ENCODE data around the gene E2F8. TPM values are rescaled to one million over a fixed set of nuclear protein-coding genes. Genes with fewer than 3 reads are reported as not detected.

E2F8 gene
- total and polyA plus RNA-seq, 2 donors (not counting 1 experiment from before 2014, with no cell fraction given) = 0.22 to 0.24 TPM

- ChIA-PET CTCF (interaction anchor here (1.2 kb wide), 1 partner anchor 16 kb away, joined by 4 read pairs; no protein-coding TSS in a partner anchor), POLR2A (no interaction called here)
- DNase-seq (peak; percentile 6), ATAC-seq (ENCODE audit: low read depth) (no peak)
- Histone ChIP-seq H3K27me3 (replicated peaks in 1 of 4; ENCODE audit: control extremely low read depth in 1 of 4, control insufficient read depth in 3 of 4, insufficient read depth in 4 of 4, low read length in 3 of 4) (peaks cover 0 to 48% (median 29%) of the 10 kb centered on the region in 4 experiments), H3K9me3 (ENCODE audit: control extremely low read depth in 1 of 3, control insufficient read depth in 2 of 3, insufficient read depth in 1 of 3, low read length in 2 of 3) (peaks cover 0 to 7% (median 0%) of the 10 kb centered on the region in 3 donors), H3K79me2 (ENCODE audit: control insufficient read depth, insufficient read depth, low read length) (no peaks in the 10 kb centered on the region), H2AFZ (ENCODE audit: insufficient read depth, low read depth, low read length, poor library complexity, severe bottlenecking) (no peak overlapping the region), H4K20me1 (ENCODE audit: control insufficient read depth, insufficient read depth, low read length, poor library complexity, severe bottlenecking) (no peaks in the 10 kb centered on the region), H3K4me3 (ENCODE audit: control extremely low read depth in 1 of 5, extremely low read depth in 1 of 5, insufficient read depth in 1 of 5, low read depth in 2 of 5, low read length in 4 of 5) (no peak overlapping the region), H3K27ac (ENCODE audit: low read length in 2 of 2) (no peak overlapping the region), H3K4me1 (ENCODE audit: control insufficient read depth in 2 of 2, insufficient read depth in 2 of 2, low read length in 2 of 2) (peaks cover 20 to 22% of the 10 kb centered on the region in 2 donors), H3K9ac (ENCODE audit: low read length) (no peak overlapping the region), H3K36me3 (replicated peaks in 1 of 2; ENCODE audit: control extremely low read depth in 1 of 2, control insufficient read depth in 1 of 2, extremely low read depth in 1 of 2, insufficient read depth in 2 of 2, low read length in 1 of 2) (no peaks in the 10 kb centered on the region), H3K4me2 (replicated peaks; ENCODE audit: low read depth, low read length, poor library complexity, severe bottlenecking) (no peak overlapping the region)
- no peak overlapping the region for H3K4me3 Mint-ChIP-seq
- peaks cover 20% of the 10 kb centered on the region for H3K4me1 Mint-ChIP-seq
- peaks cover 40% of the 10 kb centered on the region for H3K27me3 Mint-ChIP-seq
- intact Hi-C loops (cut with micrococcal nuclease) = loop anchor here (5.0 kb wide), 2 partner anchors 546 to 1231 kb away; partner anchors contain the start of genes SERGEF and TMEM86A
- no peak overlapping the region for H3K27ac Mint-ChIP-seq
- no peaks in the 10 kb centered on the region for H3K9me3 Mint-ChIP-seq (ENCODE audit: insufficient read depth)
- TF ChIP-seq EZH2 (IDR thresholded peaks at IDR 0.05; ENCODE audit: borderline replicate concordance, insufficient read depth, low read depth, low read length, poor library complexity, severe bottlenecking) = no peak
These were observed 2.9 kb upstream of the E2F8 start for GRCh38 chr11:19243613-19244012.

GRCh38 chr11:19243143-19243542 is 2.4 kb upstream of the E2F8 start:
- Mint-ChIP-seq H3K27ac (no peak overlapping the region), H3K27me3 (peaks cover 40% of the 10 kb centered on the region), H3K4me1 (peaks cover 20% of the 10 kb centered on the region), H3K9me3 (ENCODE audit: insufficient read depth) (no peaks in the 10 kb centered on the region), H3K4me3 (peak overlapping the region; percentile 88)
- TF ChIP-seq CTCF (IDR thresholded peaks at IDR 0.05) (no peak), EZH2 (IDR thresholded peaks at IDR 0.05; ENCODE audit: borderline replicate concordance, insufficient read depth, low read depth, low read length, poor library complexity, severe bottlenecking) (no peak)
- ChIA-PET CTCF (no interaction called here), POLR2A (no interaction called here)
- H3K9me3 ChIP-seq (ENCODE audit: control extremely low read depth in 1 of 3, control insufficient read depth in 2 of 3, insufficient read depth in 1 of 3, low read length in 2 of 3) = peaks cover 0 to 7% (median 0%) of the 10 kb centered on the region in 3 donors
- no peaks in the 10 kb centered on the region for H4K20me1 ChIP-seq (ENCODE audit: control insufficient read depth, insufficient read depth, low read length, poor library complexity, severe bottlenecking)
- H3K4me3 ChIP-seq (ENCODE audit: control extremely low read depth in 1 of 5, extremely low read depth in 1 of 5, insufficient read depth in 1 of 5, low read depth in 2 of 5, low read length in 4 of 5) = no peak overlapping the region
- DNase-seq = peak; percentile 8
- no peak overlapping the region for H3K9ac ChIP-seq (ENCODE audit: low read length)
- H3K27ac ChIP-seq (ENCODE audit: low read length in 2 of 2) = no peak overlapping the region
- 79% methylated on average over 5 of the region's 5 CpGs for WGBS (ENCODE audit: insufficient coverage)
- intact Hi-C loops (cut with micrococcal nuclease) = loop anchor here (5.0 kb wide), 2 partner anchors 546 to 1231 kb away; partner anchors contain the start of genes SERGEF and TMEM86A
- H3K27me3 ChIP-seq (replicated peaks in 1 of 4; ENCODE audit: control extremely low read depth in 1 of 4, control insufficient read depth in 3 of 4, insufficient read depth in 4 of 4, low read length in 3 of 4) = peaks cover 0 to 48% (median 30%) of the 10 kb centered on the region in 4 experiments
- no peaks in the 10 kb centered on the region for H3K36me3 ChIP-seq (replicated peaks in 1 of 2; ENCODE audit: control extremely low read depth in 1 of 2, control insufficient read depth in 1 of 2, extremely low read depth in 1 of 2, insufficient read depth in 2 of 2, low read length in 1 of 2)
- peaks cover 20 to 22% of the 10 kb centered on the region in 2 donors for H3K4me1 ChIP-seq (ENCODE audit: control insufficient read depth in 2 of 2, insufficient read depth in 2 of 2, low read length in 2 of 2)
- no peak for ATAC-seq (ENCODE audit: low read depth)
- H2AFZ ChIP-seq (ENCODE audit: insufficient read depth, low read depth, low read length, poor library complexity, severe bottlenecking) = no peak overlapping the region
- H3K79me2 ChIP-seq (ENCODE audit: control insufficient read depth, insufficient read depth, low read length) = no peaks in the 10 kb centered on the region
- no peak overlapping the region for H3K4me2 ChIP-seq (replicated peaks; ENCODE audit: low read depth, low read length, poor library complexity, severe bottlenecking)

Data from B cell (primary cell).